Right lobe of liver (tissue), 4 donors: ENCODE measurements around the gene PRSS38.

Experiments
- POLR2A ChIP-seq: fragments of 450-650 bp; IDR thresholded peaks from one replicate; pipeline ENCODE4 v1.6.1; 2017; ENCODE audit warnings: antibody characterized with exemption, mild to moderate bottlenecking
- TF ChIP-seq, protein P1 (sequence below), 4 donors: fragments of 200-600 bp in 3 of 4; fragments of 450-650 bp in 1 of 4; IDR thresholded peaks; one replicate each; pipeline versions ENCODE4 v1.5.1 to v1.8.0; 2016 to 2022; ENCODE audit warnings: antibody characterized with exemption in 4 of 4, mild to moderate bottlenecking in 2 of 4
- donor health status: DM: no; HTN: no; CAD: no.
- donor health status: DM: no; HTN: no; CAD: no.
- donor health status: DM: no; HTN: yes; CAD: no.

GRCh38 chr1:227771326-227771725 is 44.1 kb upstream of the PRSS38 start:
- TF ChIP-seq, protein P1, sequence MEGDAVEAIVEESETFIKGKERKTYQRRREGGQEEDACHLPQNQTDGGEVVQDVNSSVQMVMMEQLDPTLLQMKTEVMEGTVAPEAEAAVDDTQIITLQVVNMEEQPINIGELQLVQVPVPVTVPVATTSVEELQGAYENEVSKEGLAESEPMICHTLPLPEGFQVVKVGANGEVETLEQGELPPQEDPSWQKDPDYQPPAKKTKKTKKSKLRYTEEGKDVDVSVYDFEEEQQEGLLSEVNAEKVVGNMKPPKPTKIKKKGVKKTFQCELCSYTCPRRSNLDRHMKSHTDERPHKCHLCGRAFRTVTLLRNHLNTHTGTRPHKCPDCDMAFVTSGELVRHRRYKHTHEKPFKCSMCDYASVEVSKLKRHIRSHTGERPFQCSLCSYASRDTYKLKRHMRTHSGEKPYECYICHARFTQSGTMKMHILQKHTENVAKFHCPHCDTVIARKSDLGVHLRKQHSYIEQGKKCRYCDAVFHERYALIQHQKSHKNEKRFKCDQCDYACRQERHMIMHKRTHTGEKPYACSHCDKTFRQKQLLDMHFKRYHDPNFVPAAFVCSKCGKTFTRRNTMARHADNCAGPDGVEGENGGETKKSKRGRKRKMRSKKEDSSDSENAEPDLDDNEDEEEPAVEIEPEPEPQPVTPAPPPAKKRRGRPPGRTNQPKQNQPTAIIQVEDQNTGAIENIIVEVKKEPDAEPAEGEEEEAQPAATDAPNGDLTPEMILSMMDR (IDR thresholded peaks at IDR 0.05) = no peak
- TF ChIP-seq POLR2A = no peak
